ELF-1 (cell line): Measurements from ENCODE around the gene MAN1C1.

Source experiments
- DNase-seq: peaks from one replicate; pipeline ENCODE4 v3.0.0-alpha.2; 2016; ENCODE audit warnings: low read depth, low spot score

Gene MAN1C1

DNA sequence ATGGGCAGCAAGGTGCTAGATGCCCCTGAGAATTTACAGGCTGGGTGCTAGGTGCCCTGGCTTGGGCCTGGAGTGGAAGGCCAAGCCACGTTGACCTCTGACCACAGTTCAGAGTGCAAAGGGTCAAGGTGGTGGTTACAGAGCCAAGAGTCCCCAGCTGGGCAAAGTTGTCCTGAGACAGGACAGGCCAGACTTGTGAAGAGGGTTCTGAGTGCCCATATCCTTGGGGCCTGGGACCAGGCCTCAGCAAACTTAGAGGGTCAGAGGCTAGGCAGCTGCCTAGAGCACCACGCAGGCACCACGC lies 164.5 kb downstream of the MAN1C1 start:
- DNase-seq: no peak

DNA sequence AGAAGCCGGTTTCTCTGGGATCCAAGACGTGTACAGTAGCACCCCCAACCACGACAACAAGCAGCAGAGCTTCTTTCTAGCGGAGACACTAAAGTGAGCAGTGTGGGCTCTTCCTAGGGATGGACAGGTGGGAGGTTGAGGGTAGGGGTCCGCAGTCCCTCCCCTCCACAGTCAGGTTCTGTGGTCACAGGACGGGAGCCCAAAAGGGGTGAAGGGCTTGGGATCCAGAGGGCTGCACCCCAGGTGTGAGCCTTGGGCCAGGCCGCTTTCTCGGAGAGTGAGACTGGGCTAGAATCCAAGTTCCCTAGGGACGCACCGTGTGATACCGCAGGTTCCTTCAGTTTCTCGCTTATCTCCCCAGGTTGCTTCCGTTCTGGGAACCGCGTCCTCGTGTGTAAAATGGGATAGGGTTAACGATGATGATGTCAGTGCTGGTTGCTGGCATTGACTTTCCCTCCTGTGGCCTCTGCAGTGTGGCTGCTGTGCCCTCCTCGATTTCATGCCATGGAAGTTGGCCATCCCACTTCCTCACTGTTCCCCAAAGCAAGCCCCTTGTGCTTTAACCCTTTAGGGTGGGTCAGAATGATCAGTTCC lies 166.1 kb downstream of the MAN1C1 start:
- no peak for DNase-seq

DNA sequence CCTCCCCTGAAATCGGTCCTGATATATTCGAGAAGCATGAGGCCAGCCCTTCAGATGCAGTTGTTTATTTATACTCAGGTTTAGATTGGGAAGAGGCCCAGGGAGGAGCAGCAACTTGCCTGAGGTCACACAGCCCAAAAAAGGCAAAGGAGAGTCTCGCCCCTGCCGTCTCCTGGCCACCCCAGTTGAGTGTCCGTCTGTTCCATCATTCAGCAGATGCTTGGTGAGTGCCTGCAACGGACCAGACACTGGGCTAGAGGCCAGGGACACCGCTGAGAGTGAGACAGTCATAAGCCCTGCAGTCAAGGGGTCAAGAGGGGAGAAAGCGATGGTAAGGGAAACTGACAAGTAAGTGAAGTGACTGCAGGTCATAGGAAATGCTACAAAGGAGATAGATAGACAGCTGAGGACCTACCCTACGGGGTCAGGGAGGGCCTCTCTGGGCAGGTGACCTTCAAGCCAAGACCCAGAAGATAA lies 168.0 kb downstream of the MAN1C1 start:
- DNase-seq: no peak

DNA sequence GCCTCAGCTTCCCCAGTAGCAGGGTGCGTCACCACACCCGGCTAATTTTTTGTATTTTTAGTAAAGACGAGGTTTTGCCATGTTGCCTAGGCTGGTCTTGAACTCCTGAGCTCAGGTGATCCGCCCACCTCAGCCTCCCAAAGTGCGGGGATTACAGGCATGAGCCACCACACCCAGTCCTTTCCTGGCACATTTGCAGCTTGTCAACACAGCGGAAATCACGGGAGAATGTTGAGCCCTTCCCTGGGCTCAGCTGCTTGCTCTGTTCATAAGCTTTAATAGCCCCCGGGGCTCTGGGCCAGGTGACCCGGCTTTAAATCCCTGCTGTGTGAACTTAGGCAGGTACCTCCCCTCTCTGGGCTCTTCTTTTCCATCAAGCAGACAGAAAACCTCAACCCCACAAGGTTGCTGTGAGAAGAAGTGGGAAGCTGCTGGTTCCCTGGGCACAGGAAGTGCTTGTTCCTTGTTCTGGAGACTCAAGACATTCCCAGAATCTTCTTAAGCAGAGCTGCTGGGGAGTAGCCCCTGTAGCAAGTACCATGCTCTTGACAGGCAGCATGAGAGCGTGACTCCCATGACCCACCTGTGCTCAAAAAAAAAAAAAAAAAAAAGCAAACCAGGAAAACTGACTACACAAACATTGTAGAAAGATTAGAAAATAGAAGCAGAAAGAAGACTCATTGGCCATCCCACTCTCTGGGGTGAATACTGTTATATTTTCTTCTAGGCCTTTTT lies 168.9 kb downstream of the MAN1C1 start:
- DNase-seq: no peak

DNA sequence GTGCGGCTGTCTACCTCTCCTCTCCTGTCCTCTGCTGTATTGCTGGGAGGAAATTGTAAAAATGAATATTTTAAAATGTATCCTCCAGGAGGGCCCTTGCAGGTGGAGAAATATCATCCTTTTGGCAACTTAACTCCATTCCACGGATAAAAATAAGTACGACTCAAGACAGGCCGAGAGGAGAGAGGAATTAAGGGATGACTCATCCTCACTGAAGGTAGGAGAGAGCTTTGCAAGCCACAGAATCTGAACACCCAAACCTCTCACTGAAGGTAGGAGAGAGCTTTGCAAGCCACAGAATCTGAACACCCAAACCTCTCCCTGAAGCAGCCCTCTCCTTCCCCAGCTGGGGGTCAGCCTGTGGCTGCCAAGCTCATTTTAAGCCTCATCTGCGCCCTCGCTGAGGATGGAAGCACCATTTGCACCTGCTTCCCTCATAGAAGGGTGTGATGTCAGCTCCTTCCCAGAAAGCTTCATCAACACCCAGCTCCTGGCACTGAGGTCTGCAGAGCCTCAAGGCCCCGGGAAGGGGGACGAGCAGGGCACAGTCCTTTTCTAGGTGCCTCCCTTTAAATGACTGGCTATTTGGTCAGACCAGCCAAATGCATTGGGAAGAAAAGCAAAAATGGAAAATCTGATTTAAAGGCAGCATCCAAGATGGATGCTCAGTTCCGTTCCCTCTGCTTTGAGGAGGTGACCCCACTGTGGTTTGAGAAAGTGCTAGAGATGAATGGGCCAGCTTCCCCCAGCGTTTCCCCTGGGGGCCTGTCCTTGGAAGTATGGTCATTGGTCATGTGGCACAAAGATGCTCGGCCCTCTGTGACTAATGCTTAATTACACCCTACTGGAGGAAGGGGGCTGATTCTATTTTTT lies 170.5 kb downstream of the MAN1C1 start:
- DNase-seq: no peak

DNA sequence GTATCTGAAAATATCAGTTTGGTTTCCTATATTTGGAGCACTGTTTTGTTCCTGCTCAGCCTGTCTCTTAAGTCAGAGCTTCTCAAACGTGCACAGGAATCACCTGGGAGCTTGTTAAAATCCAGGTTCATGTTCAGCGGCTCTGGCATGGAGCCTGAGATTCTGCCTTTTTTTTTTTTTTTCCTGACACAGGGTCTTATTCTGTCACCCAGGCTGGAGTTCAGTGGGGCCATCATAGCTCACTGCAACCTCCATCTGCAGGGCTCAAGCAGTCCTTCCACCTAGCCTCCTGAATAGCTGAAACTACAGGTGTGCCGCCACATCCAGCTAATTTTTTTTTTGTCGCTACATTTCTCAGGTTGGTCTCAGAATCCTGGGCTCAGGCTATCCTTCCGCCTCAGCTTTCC lies 171.2 kb downstream of the MAN1C1 start:
- no peak for DNase-seq

DNA sequence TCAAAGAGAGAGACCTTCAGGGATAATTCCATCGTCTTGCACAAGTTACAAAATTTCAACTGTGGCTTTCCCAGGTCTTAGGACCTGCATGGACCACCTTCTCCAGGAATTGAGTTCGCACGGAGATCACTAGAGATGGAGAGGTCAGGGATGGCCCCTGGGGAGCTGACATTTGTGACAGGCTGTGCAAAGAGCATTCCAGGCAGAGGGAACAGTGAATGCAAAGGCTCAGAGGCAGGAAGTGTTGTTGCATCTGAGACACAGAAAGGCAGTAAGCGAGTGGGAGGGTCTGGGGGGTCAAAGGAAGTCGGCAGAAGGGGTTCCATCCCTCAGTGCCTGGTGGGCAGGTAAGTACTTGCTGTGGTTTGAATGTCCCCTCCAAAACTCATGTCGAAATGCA lies 173.9 kb downstream of the MAN1C1 start:
- no peak for DNase-seq

DNA sequence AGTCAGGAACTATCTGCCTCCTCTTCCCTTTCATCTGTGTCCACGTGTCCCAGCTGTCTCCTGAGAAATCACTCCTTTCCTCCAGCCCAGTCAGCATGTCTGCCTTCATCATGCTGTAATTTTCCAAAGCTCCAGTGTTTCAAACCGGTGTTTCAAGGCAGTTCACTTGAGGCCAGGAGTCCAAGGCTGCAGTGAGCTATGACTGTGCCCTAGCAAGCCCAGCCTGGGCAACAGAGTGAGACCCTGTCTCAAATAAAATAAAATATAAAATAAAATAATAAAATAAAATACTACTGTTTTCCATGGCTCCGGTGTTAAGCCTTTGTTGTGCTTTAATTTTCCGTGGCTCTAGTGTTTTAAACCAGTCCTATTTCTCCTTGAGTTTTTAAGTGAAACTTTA lies 175.5 kb downstream of the MAN1C1 start:
- DNase-seq: no peak

DNA sequence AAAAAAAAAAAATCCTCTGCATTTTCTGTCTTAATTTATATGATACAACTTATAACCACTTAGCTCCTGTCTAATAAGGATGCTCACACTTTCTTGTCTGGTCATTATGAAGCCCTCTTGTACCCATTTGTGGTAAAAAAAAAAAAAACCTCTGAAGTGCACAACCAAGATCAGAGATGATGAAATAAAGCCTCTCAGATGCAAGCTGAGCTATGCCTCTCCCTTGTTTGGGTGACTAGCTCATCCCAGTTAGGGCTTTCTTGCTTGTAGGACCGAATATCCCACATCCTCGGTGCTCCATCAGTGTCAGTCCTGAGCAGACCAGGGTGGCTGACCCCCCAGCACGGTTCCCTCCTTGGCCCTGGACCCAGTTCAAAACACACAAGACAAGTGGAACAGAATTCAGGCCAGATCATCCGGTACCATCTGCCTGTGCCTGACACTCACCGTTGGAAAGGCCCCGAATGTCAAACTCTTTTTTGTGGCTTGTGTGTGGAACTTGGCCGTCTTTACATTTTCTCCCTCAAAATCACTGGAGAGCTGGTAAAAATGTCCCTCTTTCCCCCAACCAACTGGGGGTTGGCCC lies 177.1 kb downstream of the MAN1C1 start:
- DNase-seq: no peak

DNA sequence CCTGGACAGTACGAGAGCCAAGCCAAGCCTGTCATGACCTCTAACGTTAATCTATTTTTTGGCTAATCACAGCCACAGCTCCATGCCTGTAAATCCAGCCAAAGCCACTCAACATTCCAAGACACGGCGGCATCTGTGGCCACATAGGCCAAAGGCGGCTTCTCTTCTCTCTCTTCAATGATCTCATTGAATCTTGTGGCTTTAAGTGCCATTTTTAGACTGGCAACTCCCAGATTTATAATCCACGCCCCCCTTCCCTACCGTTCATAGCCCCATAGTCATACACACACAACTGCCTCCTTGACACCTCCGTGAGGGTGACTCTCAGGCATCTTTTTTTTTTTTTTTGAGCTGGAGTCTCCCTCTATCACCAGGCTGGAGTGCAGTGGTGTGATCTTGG lies 177.7 kb downstream of the MAN1C1 start:
- no peak for DNase-seq

DNA sequence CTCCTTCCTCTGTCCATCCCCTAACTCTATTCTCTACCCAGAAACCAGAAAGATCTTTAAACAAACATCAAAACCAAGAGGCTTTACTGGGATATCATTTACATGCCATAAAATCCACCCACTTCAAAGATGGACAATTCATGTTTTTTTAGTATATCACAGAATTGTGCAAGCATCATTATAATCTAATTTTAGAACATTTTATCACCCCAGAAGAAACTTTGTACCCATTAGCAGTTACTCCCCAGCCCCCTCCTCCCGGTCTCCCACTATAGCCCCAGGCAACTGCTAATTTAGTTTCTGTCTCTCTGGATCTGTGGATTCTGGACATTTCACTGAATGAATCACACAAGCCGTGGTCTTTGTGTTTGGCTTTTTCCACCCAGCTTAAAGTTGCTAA lies 178.6 kb downstream of the MAN1C1 start:
- DNase-seq: no peak

DNA sequence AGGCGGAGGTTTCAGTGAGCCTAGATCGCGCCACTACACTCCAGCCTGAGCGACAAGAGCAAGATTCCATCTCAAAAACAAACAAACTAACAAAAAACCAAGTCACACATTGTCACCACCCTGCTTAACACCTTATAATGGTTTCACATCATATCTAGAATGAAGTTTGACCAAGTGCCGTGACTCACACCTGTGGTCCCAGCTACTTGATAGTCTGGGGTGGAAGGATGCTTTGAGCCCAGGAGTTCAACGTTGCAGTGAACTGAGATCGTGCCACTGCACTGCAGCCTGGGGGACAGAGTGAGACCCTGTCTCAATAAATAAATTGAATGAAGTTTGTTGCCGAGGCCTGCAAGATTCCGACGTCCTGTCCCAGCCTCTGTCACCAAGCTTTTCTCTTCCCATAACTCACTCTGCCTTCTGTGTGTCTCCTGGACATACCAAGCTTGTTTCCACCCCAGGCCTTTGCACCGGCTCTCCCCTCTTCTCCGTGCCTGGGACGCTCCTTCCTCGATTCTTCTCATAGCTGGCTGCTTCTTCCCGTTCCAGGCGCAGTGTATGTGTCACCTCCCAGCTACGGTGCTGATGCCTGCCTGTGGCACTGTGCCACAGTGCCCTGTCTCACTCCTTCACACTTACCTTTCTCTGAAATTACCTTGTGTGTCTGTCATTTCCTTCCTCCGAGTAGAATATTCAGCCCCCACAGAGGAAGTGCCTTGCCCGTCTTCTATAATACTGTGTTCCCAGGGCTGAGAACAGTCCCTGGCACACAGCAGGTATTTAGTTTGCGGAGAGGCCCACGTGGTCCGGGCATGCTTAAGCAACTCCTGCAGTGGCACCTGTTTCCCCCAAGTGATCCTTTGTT lies 179.6 kb downstream of the MAN1C1 start:
- DNase-seq: no peak

DNA sequence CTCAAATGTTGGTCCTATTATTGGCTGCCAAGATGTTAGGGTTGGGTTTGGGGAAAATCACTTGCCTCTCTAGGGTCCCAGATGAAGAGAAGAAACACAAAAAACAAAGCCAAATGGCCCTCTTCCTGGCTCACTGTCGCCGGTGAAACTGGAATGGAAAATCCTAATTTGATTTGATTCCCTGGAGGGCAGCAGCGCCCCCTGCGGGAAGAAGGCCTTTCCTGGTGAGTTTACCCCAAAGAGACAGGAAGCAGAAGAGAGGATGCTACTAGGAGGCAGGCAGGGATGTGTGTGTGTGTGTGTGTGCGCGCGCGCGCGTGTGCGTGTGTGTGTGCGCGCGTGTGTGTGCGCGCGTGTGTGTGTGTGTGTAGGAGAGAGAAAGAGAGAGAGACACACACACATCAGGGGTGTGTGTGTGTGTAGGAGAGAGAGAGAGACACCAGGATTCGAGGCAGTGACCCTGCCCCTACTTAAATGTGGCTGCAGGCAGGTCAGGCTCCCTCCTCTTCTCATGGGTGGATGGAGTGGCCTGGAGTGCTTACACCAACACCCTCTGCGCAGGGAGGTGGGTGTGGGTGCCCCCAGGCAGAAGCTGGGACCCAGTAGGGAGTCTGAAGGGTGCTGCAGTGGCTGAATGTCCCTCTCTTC lies 180.3 kb downstream of the MAN1C1 start:
- DNase-seq: peak; percentile 89

DNA sequence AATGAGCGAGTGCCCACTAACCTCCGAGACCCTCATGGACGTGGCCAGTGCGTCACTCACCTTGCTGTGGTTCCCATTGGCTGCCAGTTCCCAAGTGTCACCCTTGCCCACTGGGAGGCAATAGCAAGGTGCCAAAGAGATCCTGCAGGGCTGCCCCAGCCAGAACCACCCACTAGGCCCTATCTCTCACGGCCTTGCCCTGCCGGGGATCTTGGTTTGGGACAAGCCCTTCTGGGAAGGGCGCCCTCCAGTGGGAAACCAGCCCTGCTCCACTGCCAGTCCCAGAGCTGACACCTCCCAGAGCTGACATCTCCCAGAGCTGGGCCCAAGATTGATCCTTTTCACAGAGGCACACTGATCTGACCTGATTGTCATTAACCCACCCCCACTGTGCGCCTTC lies 181.3 kb downstream of the MAN1C1 start:
- DNase-seq: peak; percentile 81

DNA sequence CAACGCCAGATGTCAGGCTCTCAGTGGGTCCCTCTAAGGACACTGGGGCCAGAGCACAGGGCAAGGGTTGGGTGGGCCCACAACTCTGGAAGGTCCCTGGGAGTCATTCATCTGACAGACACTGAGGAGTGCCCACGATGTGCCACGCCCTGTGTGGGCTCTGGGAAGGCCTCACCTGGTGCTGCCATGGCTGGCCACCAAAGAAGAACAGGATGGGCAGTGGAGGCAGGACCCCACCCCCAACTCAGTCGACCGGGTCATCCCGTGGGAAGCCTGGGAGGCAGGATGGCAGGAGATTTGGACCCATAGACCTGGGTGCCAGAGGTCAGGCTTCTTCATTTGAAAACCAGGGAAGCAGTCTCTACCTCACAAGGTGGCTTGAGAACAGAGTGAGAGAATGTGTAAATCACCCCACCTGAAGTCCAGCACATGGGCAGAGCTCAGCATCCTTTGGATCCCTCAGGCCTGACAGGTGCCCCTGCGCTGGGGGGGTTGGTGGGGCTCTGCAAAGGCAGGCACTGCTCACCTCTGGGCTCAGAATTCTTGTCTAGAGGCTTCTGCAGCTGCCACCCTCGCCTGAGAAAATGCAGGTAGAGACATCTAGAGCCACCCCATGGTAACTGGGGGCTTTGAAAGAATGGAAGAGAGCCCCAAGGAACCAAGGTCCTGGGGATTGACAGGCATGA lies 182.2 kb downstream of the MAN1C1 start:
- DNase-seq: no peak

DNA sequence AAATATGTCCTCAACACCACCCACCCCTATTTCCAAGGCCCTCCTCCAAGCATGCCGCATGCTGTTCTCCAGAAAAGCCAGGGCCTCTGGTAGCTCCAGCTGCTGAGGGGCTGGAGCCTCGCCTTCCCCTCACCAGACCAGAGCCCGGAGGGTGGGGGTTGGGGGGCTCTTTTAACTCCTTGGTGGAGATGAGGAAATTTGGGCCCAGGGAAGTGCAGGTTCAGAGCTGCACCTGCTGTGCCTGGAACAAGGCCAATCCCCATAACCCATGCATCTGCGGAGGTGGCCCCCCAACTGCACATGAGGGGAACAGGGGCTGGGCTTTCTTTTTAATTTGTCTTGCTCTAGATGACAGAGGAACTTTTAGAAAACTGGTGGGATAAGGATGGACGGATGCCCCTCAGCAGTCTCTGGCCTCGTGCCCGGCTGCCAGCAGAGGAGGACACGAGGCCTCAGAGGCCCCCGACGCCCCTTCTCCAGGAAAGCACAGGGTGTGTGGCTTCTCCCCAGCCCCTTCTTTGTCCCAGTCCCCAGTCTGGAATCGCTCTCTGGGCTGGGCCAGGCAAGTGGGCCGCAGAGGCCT lies 182.9 kb downstream of the MAN1C1 start:
- DNase-seq: peak; percentile 25

DNA sequence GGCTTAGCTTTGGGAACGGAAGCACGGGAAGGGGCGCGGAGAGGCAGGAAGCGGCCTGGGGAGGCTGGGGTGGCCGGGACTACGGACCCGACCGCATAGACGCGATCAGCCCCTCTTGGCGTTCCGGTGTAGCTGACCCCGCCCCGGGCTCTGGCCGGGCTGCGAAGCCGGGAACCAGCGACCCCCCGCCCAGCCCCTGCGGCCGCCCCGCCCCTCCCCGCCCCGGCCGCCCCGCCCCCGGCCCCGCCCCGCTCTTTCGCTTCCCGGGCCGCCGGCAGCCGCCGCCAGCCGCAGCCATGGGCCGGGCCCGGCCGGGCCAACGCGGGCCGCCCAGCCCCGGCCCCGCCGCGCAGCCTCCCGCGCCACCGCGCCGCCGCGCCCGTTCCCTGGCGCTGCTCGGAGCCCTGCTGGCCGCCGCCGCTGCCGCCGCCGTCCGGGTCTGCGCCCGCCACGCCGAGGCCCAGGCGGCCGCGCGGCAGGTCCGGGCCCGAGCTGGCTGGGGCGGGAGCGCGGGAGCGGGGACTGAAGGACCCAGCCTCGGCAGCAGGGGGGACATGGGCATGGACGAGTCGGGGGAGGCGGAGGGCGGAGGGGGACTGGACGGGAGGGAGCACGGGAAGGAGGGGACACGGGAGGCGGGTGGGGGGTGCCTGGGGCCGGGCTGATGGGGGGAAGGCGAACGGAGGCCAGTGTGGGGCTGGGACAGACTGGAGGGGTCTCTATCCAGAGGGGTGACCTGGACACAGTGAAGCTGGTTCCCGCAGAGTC lies 183.5 kb downstream of the MAN1C1 start, which contains the start of gene SELENON:
Gene SELENON (plus strand): TSS at position 259 of the 768 bp plus-strand sequence. CDS start 38 bp downstream, at position 297.
- peak; percentile 68 for DNase-seq

DNA sequence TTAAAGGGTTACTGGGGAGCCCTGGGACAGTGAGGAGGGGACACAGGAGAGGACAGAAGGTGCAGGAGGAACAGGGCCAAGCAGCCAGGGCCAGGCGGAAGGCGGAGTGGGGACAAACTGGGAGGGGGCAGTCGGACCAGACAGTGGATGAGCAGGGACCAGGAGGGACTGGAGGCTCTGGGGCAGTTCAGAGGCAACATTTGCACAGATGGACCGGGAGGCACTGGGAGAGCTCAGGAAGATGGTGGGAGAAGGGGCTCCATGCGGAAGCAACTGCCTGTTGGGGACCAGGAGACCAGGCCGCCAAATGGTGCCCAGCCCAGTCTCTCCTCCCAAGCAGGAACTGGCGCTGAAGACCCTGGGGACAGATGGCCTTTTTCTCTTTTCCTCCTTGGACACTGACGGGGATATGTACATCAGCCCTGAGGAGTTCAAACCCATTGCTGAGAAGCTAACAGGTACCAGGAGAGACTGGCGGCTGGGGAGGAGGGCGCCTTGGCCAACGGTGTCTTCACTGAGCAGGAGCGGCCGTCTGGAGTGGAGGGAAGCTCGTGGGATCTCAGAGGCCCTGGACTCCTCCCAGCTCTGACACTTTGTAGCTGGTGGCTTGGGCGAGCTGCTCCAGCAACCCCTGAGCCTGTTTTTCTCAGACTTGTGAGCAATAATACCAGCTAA lies 184.2 kb downstream of the MAN1C1 start:
- DNase-seq: peak; percentile 36
